SKM-1 treated with dmso at 0.1 percent for 144 hours (cell line): Measurements from ENCODE around the gene MTMR3.
"Not testable (repeated sequence)": the region's sequence is repeated elsewhere in the genome, so short reads cannot be mapped to it uniquely, and the experiment has no call there.

Source experiments
- DNase-seq: peaks from one replicate; lab custom pipeline; 2025; ENCODE audit not compliant: unreplicated experiment; lab: John Stamatoyannopoulos, UW

The MTMR3 gene

GRCh38 chr22:29883045-29883774 lies at the start of gene MTMR3:
TSS of gene MTMR3 (plus strand) at chr22:29883174. CDS start at chr22:29971060, 87,886 bp downstream.
- peak; percentile 77 for DNase-seq

DNA sequence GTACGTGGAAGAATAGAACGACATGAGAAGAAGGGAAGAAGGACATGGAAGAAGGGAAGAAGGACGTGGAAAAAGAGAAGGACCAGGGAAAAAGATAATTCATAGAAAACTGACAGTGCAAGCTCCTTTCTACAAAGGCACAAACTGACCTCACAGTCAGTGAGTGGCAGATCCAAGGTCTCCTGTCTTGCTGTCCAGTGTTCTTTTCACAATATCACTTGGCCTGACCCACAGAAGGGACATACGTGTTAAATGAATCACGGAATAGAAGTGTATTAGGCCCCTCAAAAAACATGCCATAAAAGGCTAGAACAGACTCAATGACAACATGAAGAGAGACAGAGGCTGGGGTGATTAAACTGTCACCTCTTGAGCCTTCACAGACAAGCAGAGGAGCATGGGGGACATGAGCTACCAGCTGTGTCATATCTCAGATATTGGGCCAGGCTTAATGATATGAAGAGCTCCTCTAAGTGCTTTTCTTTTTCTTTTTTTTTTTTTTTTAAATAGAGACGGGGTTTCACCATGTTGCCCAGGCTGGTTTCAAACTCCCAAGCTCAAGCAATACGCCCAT lies 49.5 kb upstream of the MTMR3 start:
- no peak for DNase-seq

GRCh38 chr22:29834046-29834445 lies 48.9 kb upstream of the MTMR3 start:
- no peak for DNase-seq

GRCh38 chr22:29836791-29837370 lies 46.1 kb upstream of the MTMR3 start:
- DNase-seq, result not testable (repeated sequence)

DNA sequence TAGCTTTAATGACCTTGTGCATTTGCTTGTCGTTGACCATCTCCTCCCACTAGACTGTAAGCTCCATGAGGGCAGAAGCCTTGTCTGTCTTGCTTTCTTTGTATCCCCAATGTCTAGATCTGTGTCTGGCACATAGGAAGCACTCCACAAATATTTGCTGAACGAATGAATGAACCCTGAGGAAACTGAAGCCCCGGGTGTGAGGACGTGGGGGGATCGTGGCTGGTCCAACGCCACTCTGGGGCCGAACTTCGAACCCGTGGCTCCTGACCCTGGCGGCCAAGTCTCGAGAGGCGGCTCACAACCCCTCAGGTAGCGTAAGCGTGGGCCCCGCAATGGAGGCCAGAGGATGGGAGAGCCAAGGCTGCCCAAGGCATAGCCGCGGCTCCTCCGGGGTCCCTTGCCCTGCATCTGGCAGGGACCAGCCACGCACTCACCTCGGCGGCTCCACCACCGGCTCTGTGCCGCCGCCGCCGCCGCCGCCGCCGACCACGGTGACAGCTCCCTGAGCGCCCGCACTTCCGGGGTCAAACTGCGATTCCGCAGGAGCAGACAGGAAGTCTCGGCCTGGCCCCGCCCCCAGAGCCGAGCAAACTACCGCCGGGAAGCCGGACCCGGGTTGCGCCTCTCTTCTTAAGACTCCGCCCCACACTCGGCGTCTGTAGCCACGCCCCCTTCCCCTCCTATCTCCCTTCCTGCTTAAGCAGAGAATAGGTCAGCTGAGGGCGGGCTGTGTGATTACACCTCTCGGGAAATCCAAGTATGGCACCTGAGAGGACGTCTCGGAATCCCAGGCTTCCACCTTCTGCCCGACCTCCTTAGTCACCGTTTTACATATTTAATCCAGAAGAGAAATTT lies 45.0 kb upstream of the MTMR3 start, which contains the start of gene ASCC2:
Gene ASCC2, minus strand, starts transcription at position 534 of the 858 bp plus-strand sequence. CDS start 5,949 bp downstream, outside the sequence.
- DNase-seq, result peak; percentile 97

DNA sequence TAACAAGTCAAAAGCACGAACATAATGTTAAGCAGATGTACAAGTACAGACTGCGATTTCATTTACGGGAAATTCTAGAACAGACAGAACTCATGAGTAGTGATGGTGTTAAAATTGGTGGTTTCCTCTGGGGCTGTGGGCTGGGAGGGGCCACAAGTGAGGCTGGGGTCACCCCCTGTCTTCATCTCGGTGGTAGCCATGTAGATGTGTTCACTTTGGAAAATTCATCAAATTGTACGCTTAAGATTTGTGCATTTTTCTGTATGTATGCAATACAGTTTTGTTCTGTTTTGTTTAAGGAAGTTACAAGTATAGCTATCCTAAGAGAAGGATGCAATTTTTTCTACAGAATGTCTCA lies 44.4 kb upstream of the MTMR3 start:
- no peak for DNase-seq

GRCh38 chr22:29839039-29839438 lies 43.9 kb upstream of the MTMR3 start:
- DNase-seq, result no peak

GRCh38 chr22:29840498-29840897 lies 42.5 kb upstream of the MTMR3 start:
- DNase-seq, result no peak

DNA sequence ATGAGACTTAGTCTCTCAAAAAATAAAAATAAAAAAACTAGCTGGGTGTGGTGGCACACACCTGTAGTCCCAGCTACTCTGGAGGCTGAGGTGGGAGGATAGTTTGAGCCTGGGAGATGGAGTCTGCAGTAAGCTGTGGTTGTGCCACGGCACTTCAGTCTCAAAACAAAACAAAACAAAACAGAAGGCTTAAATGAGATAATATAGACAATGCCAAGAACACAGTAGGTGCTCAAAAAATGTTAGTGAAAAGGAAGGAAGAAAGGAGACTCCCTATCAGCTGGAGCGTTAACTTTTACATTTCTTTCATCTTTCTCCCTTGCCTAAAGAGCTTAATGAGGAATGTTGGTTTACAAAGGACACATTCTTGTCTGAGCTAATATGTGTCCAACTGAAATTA lies 40.8 kb upstream of the MTMR3 start:
- DNase-seq, result no peak

DNA sequence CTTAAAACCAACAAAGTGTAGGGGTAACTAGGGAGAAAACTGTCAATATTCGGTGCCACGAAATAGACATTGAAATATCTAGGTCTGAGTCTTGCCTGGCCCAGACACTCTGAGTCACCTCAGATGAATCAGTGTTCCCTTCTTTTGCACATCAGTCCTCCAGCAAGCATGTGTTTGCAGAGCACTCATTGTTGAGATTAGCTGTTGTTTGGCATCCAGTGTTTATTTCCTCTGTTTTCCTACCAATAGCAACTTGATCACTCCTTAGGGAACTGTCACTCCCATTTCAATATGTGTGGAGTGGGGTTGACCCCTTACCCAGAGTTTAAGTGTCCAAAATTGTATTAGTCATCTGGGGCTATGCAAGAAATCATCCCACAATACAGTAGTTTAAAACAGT lies 40.2 kb upstream of the MTMR3 start:
- DNase-seq, result no peak

- no peak for DNase-seq
Measured at GRCh38 chr22:29846290-29846689, 36.7 kb upstream of the MTMR3 start.

- no peak for DNase-seq
Measured at GRCh38 chr22:29848111-29848510, 34.9 kb upstream of the MTMR3 start.

DNA sequence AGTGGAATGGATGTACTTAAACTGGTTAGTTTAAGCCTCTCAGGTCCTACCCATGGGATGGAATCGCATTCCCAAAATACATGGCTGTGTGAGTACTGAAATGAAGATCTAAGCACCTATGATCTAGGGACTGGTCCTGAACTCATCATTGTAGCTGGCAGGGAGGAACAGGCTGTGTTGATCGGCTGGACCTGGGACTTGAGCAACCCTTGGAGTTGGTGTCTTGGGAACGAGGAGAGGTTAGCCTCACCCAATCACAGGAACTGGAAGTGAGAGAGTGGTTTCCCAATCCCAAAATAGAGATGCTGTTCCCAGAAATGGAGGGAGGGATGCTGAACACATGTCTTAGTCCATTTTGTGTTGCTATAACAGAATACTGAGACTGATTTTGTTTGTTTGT lies 28.5 kb upstream of the MTMR3 start:
- no peak for DNase-seq

DNA sequence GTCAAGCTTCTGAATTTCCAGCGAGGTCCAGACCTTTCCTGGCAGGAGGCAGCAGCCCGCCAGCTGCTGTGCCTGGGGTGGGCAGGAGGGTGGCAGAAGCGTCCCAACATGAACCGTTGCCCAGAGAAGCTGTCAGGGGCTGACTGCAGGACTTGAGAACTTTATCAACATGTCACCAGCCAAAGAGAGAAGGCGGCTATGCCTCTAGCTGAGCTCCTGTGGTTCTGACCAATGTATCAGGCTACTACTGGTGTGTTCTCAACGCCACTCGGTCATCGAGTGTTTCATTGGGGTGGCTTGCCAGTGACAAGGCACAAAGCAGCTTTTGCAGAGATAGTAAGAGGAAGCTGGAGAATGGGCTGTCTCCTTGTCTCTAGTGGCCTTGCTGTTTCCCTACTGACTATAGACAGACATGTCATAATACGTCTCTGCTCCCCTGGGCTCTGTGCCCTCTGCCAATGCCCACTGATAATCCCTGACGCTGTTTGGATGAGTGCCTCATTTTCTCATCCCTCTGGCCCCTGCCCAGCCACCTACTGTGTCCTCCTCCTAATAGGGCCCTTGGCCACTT lies 27.3 kb upstream of the MTMR3 start:
- no peak for DNase-seq

DNA sequence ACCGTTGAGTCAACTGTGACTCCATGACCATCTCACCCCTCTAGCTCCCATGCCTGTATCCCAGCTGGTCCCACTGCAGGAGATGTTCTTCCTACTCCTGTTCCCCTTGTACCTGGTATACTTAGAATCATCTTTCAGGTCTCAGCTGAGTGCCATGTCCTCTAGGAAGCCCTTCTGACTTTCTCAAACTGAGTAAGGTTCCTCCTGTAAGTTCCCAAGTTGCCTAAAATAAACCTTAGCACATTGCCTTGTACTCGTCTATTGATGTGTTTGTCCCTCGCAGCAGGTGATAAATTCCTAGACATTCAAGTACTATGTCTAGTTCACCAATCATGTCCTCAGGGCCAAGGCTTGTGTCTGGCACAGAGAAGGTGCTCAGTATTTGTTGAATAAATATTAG lies 26.5 kb upstream of the MTMR3 start:
- DNase-seq, result no peak

- DNase-seq, result not testable (repeated sequence)
Measured at GRCh38 chr22:29859030-29859429, 23.9 kb upstream of the MTMR3 start.

GRCh38 chr22:29860006-29860766 lies 22.8 kb upstream of the MTMR3 start:
- DNase-seq, result peak; percentile 80

DNA sequence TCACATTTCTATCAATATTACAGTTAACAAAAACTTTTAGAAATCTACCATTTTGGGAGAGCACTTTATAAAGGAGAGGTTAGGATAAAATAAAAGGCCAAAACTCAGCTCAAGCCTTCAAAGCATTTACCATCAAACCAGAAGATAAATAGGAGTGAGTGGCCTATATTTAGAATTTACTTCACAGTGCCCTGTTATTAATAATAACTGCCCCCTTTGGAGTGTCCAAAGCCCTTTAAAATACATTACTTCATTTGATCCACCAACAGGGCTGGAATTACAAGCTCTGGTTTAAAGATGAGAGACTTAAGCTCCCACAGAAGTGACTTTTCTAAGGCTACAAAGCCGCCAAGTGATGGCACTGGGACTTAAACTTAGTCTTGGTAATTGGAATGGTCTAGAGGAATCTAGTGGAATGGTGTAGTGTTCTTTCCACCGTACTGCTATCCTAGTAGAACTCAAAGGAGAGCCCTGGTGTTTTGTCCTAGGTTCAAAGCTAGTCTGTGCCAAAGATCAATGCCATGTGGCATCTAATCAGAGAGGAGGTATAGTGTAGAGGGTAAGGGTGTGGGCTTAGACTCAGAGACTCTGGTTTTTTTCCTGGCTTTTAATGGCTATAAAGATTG lies 21.2 kb upstream of the MTMR3 start:
- no peak for DNase-seq

DNA sequence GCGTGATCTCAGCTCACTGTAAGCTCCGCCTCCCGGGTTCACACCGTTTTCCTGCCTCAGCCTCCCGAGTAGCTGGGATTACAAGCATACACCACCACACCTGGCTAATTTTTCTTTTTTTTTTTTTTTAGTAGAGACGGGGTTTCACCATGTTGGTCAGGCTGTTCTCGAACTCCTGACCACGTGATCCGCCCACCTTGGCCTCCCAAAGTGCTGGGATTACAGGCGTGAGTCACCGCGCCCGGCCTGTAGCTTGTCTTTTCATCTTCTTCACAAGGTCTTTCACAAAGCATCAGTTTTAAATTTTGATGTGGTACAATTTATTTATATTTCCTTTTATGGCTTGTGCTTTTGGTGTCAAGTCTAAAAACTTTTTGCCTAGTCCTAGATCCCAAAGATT lies 17.4 kb upstream of the MTMR3 start:
- DNase-seq, result not testable (repeated sequence)

DNA sequence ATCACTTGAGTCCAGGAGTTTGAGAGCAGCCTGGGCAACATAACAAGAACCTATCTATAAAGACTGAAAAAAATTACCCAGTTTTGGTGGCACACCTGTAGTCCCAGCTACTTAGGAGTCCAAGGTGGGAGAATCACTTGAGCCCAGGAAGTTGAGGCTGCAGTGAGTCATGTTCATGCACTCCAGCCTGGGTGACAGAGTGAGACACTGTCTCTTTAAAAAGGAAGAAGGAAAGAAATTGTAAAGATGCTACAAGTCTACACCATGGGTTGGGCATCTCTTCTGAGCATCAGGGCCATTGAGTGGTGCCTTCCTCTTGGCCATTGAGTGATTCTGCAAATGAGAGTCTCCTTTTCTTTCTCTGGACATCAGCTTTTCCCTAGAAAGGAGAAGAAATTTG lies 15.7 kb upstream of the MTMR3 start:
- DNase-seq, result no peak
